Trophoblast cell (in vitro differentiated cells and primary cell): ENCODE measurements around the gene ABHD1.
"Not testable (repeated sequence)": the region's sequence is repeated elsewhere in the genome, so short reads cannot be mapped to it uniquely, and the experiment has no call there.

ENCODE experiments used
- DNase-seq, 2 donors: peaks; one replicate each; pipeline ENCODE4 v3.0.0-alpha.2; 2016
- H2AFZ ChIP-seq: 2 replicates; pipeline ENCODE4 v1.6.1; 2013; ENCODE audit warnings: low read length, moderate library complexity, mild to moderate bottlenecking; ENCODE audit not compliant: insufficient read depth, poor library complexity
- H2AK5ac ChIP-seq: 2 replicates; pipeline ENCODE4 v1.6.1; 2013; ENCODE audit warnings: mild to moderate bottlenecking, low read length
- H2BK120ac ChIP-seq: 2 replicates; pipeline ENCODE4 v1.6.1; 2013; ENCODE audit warnings: low read length, mild to moderate bottlenecking, moderate library complexity; ENCODE audit not compliant: insufficient read depth, poor library complexity
- H2BK12ac ChIP-seq: 2 replicates; pipeline ENCODE4 v1.6.1; 2013; ENCODE audit warnings: mild to moderate bottlenecking, low read length, moderate library complexity
- H2BK5ac ChIP-seq: 2 replicates; pipeline ENCODE4 v1.6.1; 2013; ENCODE audit warnings: low read length, low read depth, moderate library complexity, mild to moderate bottlenecking; ENCODE audit not compliant: poor library complexity
- H3K14ac ChIP-seq: 2 replicates; pipeline ENCODE4 v1.6.1; 2013; ENCODE audit warnings: mild to moderate bottlenecking, low read length
- H3K18ac ChIP-seq: 2 replicates; pipeline ENCODE4 v1.6.1; 2013; ENCODE audit warnings: mild to moderate bottlenecking, low read length
- H3K23ac ChIP-seq: 2 replicates; pipeline ENCODE4 v1.6.1; 2013; ENCODE audit warnings: low read length
- H3K27ac ChIP-seq: 2 replicates; pipeline ENCODE4 v1.5.1; 2013; ENCODE audit warnings: low read depth, mild to moderate bottlenecking, inconsistent platforms, low read length, moderate library complexity
- H3K27me3 ChIP-seq: 2 replicates; pipeline ENCODE4 v1.6.1; 2013; ENCODE audit warnings: inconsistent platforms, mild to moderate bottlenecking, low read length, moderate library complexity; ENCODE audit not compliant: insufficient read depth
- H3K36me3 ChIP-seq, 2 experiments: 1 replicate in 1 of 2; 2 replicates in 1 of 2; pipeline ENCODE4 v1.6.1; 2013; ENCODE audit warnings: low read length in 2 of 2, mild to moderate bottlenecking in 2 of 2, moderate library complexity in 1 of 2; ENCODE audit not compliant: insufficient read depth in 2 of 2, control insufficient read depth in 1 of 2
- H3K4ac ChIP-seq: 2 replicates; pipeline ENCODE4 v1.6.1; 2013; ENCODE audit warnings: low read depth, mild to moderate bottlenecking, low read length, moderate library complexity
- H3K4me1 ChIP-seq, 2 experiments: 1 replicate in 1 of 2; 2 replicates in 1 of 2; pipeline ENCODE4 v1.6.1; 2013; ENCODE audit warnings: low read length in 2 of 2, mild to moderate bottlenecking in 2 of 2, moderate library complexity in 1 of 2; ENCODE audit not compliant: insufficient read depth in 2 of 2, control insufficient read depth in 1 of 2
- H3K4me2 ChIP-seq: 2 replicates; pipeline ENCODE4 v1.6.1; 2013; ENCODE audit warnings: inconsistent platforms, mild to moderate bottlenecking, low read length, moderate library complexity
- H3K4me3 ChIP-seq: 2 replicates; pipeline ENCODE4 v1.5.1; 2013; ENCODE audit warnings: mild to moderate bottlenecking, low read depth, low read length, inconsistent platforms
- H3K79me1 ChIP-seq: one replicate; pipeline ENCODE4 v1.6.1; 2013; ENCODE audit warnings: low read length
- H3K79me2 ChIP-seq: 2 replicates; pipeline ENCODE4 v1.6.1; 2013; ENCODE audit warnings: low read length, mild to moderate bottlenecking; ENCODE audit not compliant: control insufficient read depth, insufficient read depth, poor library complexity
- H3K9ac ChIP-seq: 2 replicates; pipeline ENCODE4 v1.6.1; 2013; ENCODE audit warnings: mild to moderate bottlenecking, low read length
- H3K9me3 ChIP-seq: 2 replicates; pipeline ENCODE4 v1.6.1; 2013; ENCODE audit warnings: low read depth, mild to moderate bottlenecking, control low read depth, inconsistent platforms, low read length; ENCODE audit not compliant: insufficient read depth
- H4K12ac ChIP-seq: 2 replicates; pipeline ENCODE4 v1.6.1; 2013; ENCODE audit warnings: low read depth, mild to moderate bottlenecking, low read length, moderate library complexity
- H4K8ac ChIP-seq: 2 replicates; pipeline ENCODE4 v1.6.1; 2013; ENCODE audit warnings: low read depth, mild to moderate bottlenecking, low read length, moderate library complexity
- H4K91ac ChIP-seq: one replicate; pipeline ENCODE4 v1.6.1; 2013; ENCODE audit warnings: low read depth, mild to moderate bottlenecking, low read length, moderate library complexity
- WGBS: extraction: QIAGEN DNeasy Blood & Tissue Kit; methylation state at CpG from one replicate; pipeline ENCODE4 v1.1.7; 2013; ENCODE audit warnings: missing lambda C conversion rate; ENCODE audit not compliant: insufficient read length, insufficient coverage; ENCODE audit errors: extremely low coverage; 5-methylcytosine and 5-hydroxymethylcytosine counted together

Gene ABHD1

GRCh38 chr2:27115519-27115918 lies 8.1 kb upstream of the ABHD1 start:
- DNase-seq = no peak

GRCh38 chr2:27117995-27118524 lies 5.6 kb upstream of the ABHD1 start:
- H3K4me3 ChIP-seq = no peak overlapping the region

More at GRCh38 chr2:27115519-27115918, 8.1 kb upstream of the ABHD1 start:
- Histone ChIP-seq H4K12ac (no peak overlapping the region), H4K91ac (no peak overlapping the region), H3K36me3 (no peaks in the 10 kb centered on the region), H2AK5ac (no peak overlapping the region), H2BK120ac (no peak overlapping the region), H3K14ac (no peak overlapping the region), H3K27ac (no peak overlapping the region), H3K4me1 (peaks cover 5 to 8% of the 10 kb centered on the region in 2 experiments), H2AFZ (no peak overlapping the region), H2BK12ac (no peak overlapping the region), H3K27me3 (peaks cover 26% of the 10 kb centered on the region), H3K4me3 (no peak overlapping the region), H3K4ac (no peak overlapping the region), H3K9ac (no peak overlapping the region), H3K23ac (no peak overlapping the region), H3K4me2 (no peak overlapping the region), H4K8ac (no peak overlapping the region), H2BK5ac (no peak overlapping the region), H3K79me2 (no peaks in the 10 kb centered on the region), H3K9me3 (peaks cover 4% of the 10 kb centered on the region), H3K18ac (no peak overlapping the region), H3K79me1 (no peaks in the 10 kb centered on the region)
- WGBS = no CpG with 5 or more reads among the region's 2 CpGs

GRCh38 chr2:27118525-27119329 lies 4.9 kb upstream of the ABHD1 start, which contains the start of gene CGREF1:
CGREF1 (minus strand) TSS chr2:27119128; CDS start chr2:27104366, 14,762 bp downstream.
- H3K4ac ChIP-seq = no peak within 1 kb of the TSS
- H2AFZ ChIP-seq = no peak within 1 kb of the TSS
- H3K9me3 ChIP-seq = peaks cover 6% of the 10 kb centered on the region
- peaks cover 7 to 12% of the 10 kb centered on the region in 2 experiments for H3K4me1 ChIP-seq
- no peak within 1 kb of the TSS for H2BK120ac ChIP-seq
- no peak within 1 kb of the TSS for H3K18ac ChIP-seq
- H3K27ac ChIP-seq = no peak within 1 kb of the TSS
- no CpG with 5 or more reads among the region's 84 CpGs for WGBS
- no peak within 1 kb of the TSS for H4K91ac ChIP-seq
- H3K4me2 ChIP-seq = peak within 1 kb of the TSS; percentile 57
- peak within 1 kb of the TSS; percentile 47 for H3K4me3 ChIP-seq
- no peak within 1 kb of the TSS for H3K9ac ChIP-seq
- no peak within 1 kb of the TSS for H4K12ac ChIP-seq
- H3K36me3 ChIP-seq = no peaks in the 10 kb centered on the region
- no peak within 1 kb of the TSS for H2BK12ac ChIP-seq
- H3K79me1 ChIP-seq = no peaks in the 10 kb centered on the region
- no peak within 1 kb of the TSS for H4K8ac ChIP-seq
- peaks cover 42% of the 10 kb centered on the region for H3K27me3 ChIP-seq
- peak in 1 of 2 donors; percentile 17 for DNase-seq
- no peak within 1 kb of the TSS for H3K14ac ChIP-seq
- no peaks in the 10 kb centered on the region for H3K79me2 ChIP-seq
- H2AK5ac ChIP-seq = no peak within 1 kb of the TSS
- H2BK5ac ChIP-seq = no peak within 1 kb of the TSS
- no peak within 1 kb of the TSS for H3K23ac ChIP-seq

More at GRCh38 chr2:27117995-27118524, 5.6 kb upstream of the ABHD1 start:
- no peak overlapping the region for H3K9ac ChIP-seq
- H3K18ac ChIP-seq = no peak overlapping the region
- H3K4me2 ChIP-seq = peak overlapping the region; percentile 57
- DNase-seq = no peak
- H2AFZ ChIP-seq = no peak overlapping the region
- H3K23ac ChIP-seq = no peak overlapping the region
- H3K4me1 ChIP-seq = peaks cover 5 to 8% of the 10 kb centered on the region in 2 experiments
- no CpG with 5 or more reads among the region's 14 CpGs for WGBS
- no peak overlapping the region for H3K14ac ChIP-seq
- H2BK120ac ChIP-seq = no peak overlapping the region
- H4K8ac ChIP-seq = no peak overlapping the region
- no peak overlapping the region for H4K91ac ChIP-seq
- no peak overlapping the region for H3K27ac ChIP-seq
- H3K4ac ChIP-seq = no peak overlapping the region
- peaks cover 4% of the 10 kb centered on the region for H3K9me3 ChIP-seq
- no peak overlapping the region for H4K12ac ChIP-seq
- no peaks in the 10 kb centered on the region for H3K79me1 ChIP-seq
- no peak overlapping the region for H2BK5ac ChIP-seq
- H2AK5ac ChIP-seq = no peak overlapping the region
- no peaks in the 10 kb centered on the region for H3K79me2 ChIP-seq
- no peaks in the 10 kb centered on the region for H3K36me3 ChIP-seq
- no peak overlapping the region for H2BK12ac ChIP-seq
- H3K27me3 ChIP-seq = peaks cover 36% of the 10 kb centered on the region

- Histone ChIP-seq H3K4me1 (peaks cover 7 to 14% of the 10 kb centered on the region in 2 experiments), H3K27me3 (peaks cover 47% of the 10 kb centered on the region)
- H3K4me2 ChIP-seq, H3K36me3 ChIP-seq, H4K12ac ChIP-seq, DNase-seq, H3K14ac ChIP-seq, H3K4ac ChIP-seq, H3K9ac ChIP-seq, H3K4me3 ChIP-seq, H3K18ac ChIP-seq, H3K79me2 ChIP-seq, H3K23ac ChIP-seq, H3K27ac ChIP-seq, H3K9me3 ChIP-seq, H2BK120ac ChIP-seq, H4K91ac ChIP-seq, H2AK5ac ChIP-seq, H4K8ac ChIP-seq, H2BK12ac ChIP-seq, H3K79me1 ChIP-seq, H2AFZ ChIP-seq, H2BK5ac ChIP-seq: not testable (repeated sequence)
- no CpG with 5 or more reads among the region's 8 CpGs for WGBS
Observed at GRCh38 chr2:27119330-27119670, 4.3 kb upstream of the ABHD1 start.
